Endothelial cell of umbilical vein (primary cell): Measurements from ENCODE around the gene MFAP4. TPM values are rescaled to one million over a fixed set of nuclear protein-coding genes. Genes with fewer than 3 reads are reported as not detected.

Experiments used
- BruUV-seq: library from RNA; stranded (reverse); fragments of 400-500 nt; replicated peaks from 2 replicates; lab custom pipeline; 2021; lab: Mats Ljungman, UMichigan
- CTCF ChIA-PET: fragments of 300-600, 350-600 bp; sonication (Branson Sonifier 250); formaldehyde crosslinking; loops from one replicate; lab custom pipeline; 2021; ENCODE audit warnings: antibody characterized with exemption, inconsistent platforms; lab: Charles Lee
- POLR2A ChIA-PET: fragments of 300-600, 350-600 bp; sonication (Branson Sonifier 250); formaldehyde crosslinking; loops from one replicate; lab custom pipeline; 2021; ENCODE audit warnings: antibody characterized with exemption, inconsistent platforms; lab: Charles Lee
- DNase-seq: peaks from one replicate; pipeline ENCODE4 v3.0.0-alpha.2; 2011; ENCODE audit warnings: low read depth, low spot score
- FAIRE-seq: peaks from 2 replicates; lab custom pipeline; 2011; peaks lifted over from hg19 to GRCh38; lab: Jason Lieb, UNC
- H2AFZ ChIP-seq: 2 replicates; pipeline ENCODE4 v1.6.0; 2012; ENCODE audit warnings: low read depth, low read length, control low read depth, inconsistent platforms
- H3K27ac ChIP-seq: 2 replicates; pipeline ENCODE4 v1.5.1; 2011; ENCODE audit warnings: low read depth, mild to moderate bottlenecking, control low read depth, low read length, moderate library complexity; ENCODE audit not compliant: insufficient read depth
- H3K27me3 ChIP-seq, 2 experiments: 2 replicates each; pipeline versions ENCODE4 v1.6.0 to v1.6.1; 2011; ENCODE audit warnings: low read length in 2 of 2, mixed read lengths in 1 of 2; ENCODE audit not compliant: control insufficient read depth in 2 of 2, insufficient read depth in 2 of 2
- H3K36me3 ChIP-seq, 2 experiments: 2 replicates in 1 of 2; 3 replicates in 1 of 2; pipeline ENCODE4 v1.5.1; 2011; ENCODE audit warnings: low read length in 2 of 2, mild to moderate bottlenecking in 1 of 2, moderate library complexity in 1 of 2; ENCODE audit not compliant: control insufficient read depth in 2 of 2, insufficient read depth in 2 of 2; ENCODE audit errors: extremely low read depth in 1 of 2
- H3K4me1 ChIP-seq: 3 replicates; pipeline ENCODE4 v1.5.1; 2011; ENCODE audit warnings: mild to moderate bottlenecking, low read length; ENCODE audit not compliant: control insufficient read depth, insufficient read depth; ENCODE audit errors: extremely low read depth
- H3K4me2 ChIP-seq: 2 replicates; pipeline ENCODE4 v1.6.1; 2011; ENCODE audit warnings: low read length, control low read depth, mixed read lengths; ENCODE audit not compliant: insufficient read depth
- H3K4me3 ChIP-seq, 3 experiments: fragments of 200-600 bp in 1 of 3; sonication (generic), shearing (Covaris generic) in 1 of 3; replicated peaks in 1 of 3; 2 replicates each; pipeline ENCODE4 v1.5.1; 2011 to 2016; ENCODE audit warnings: control low read depth in 3 of 3, low read length in 3 of 3, mild to moderate bottlenecking in 2 of 3, inconsistent platforms in 1 of 3, low read depth in 1 of 3, moderate library complexity in 1 of 3; ENCODE audit not compliant: insufficient read depth in 1 of 3
- H3K79me2 ChIP-seq: 2 replicates; pipeline ENCODE4 v1.6.0; 2012; ENCODE audit warnings: low read length, inconsistent platforms; ENCODE audit not compliant: control insufficient read depth, insufficient read depth
- H3K9ac ChIP-seq: replicated peaks from 2 replicates; pipeline ENCODE3; 2011; ENCODE audit warnings: low read length, control low read depth; ENCODE audit not compliant: insufficient read depth; ENCODE audit errors: extremely low read depth
- H3K9me1 ChIP-seq: replicated peaks from 3 replicates; pipeline ENCODE4 v1.6.0; 2011; ENCODE audit warnings: mild to moderate bottlenecking, low read length; ENCODE audit not compliant: control insufficient read depth, insufficient read depth; ENCODE audit errors: extremely low read depth
- H3K9me3 ChIP-seq: replicated peaks from 2 replicates; pipeline ENCODE4 v1.5.1; 2012; ENCODE audit warnings: low read length, inconsistent platforms; ENCODE audit not compliant: control insufficient read depth, insufficient read depth
- H4K20me1 ChIP-seq: replicated peaks from 2 replicates; pipeline ENCODE3; 2011; ENCODE audit warnings: mild to moderate bottlenecking, low read length; ENCODE audit not compliant: control insufficient read depth, insufficient read depth; ENCODE audit errors: extremely low read depth
- CTCF ChIP-seq, 2 donors: IDR thresholded peaks; 1 replicate in 1 of 2; 2 replicates in 1 of 2; pipeline ENCODE4 v1.5.1; 2011; ENCODE audit warnings: low read length in 2 of 2, mild to moderate bottlenecking in 2 of 2, moderate library complexity in 2 of 2, control low read depth in 1 of 2, inconsistent platforms in 1 of 2, low read depth in 1 of 2; ENCODE audit not compliant: insufficient read depth in 1 of 2; ENCODE audit errors: extremely low read depth in 1 of 2
- EZH2 ChIP-seq: IDR thresholded peaks from 2 replicates; pipeline ENCODE4 v1.6.1; 2012; ENCODE audit warnings: borderline replicate concordance, low read depth, mild to moderate bottlenecking, moderate library complexity, low read length, inconsistent platforms; ENCODE audit not compliant: severe bottlenecking
- FOS ChIP-seq: IDR thresholded peaks from 2 replicates; pipeline ENCODE4 v1.6.1; 2011; ENCODE audit warnings: mild to moderate bottlenecking, low read length, moderate library complexity, borderline replicate concordance; ENCODE audit not compliant: insufficient read depth
- GATA2 ChIP-seq: IDR thresholded peaks from 2 replicates; pipeline ENCODE4 v1.7.0; 2011; ENCODE audit warnings: low read depth, mild to moderate bottlenecking, moderate library complexity, mixed read lengths, low read length; ENCODE audit not compliant: insufficient read length, insufficient read depth
- JUN ChIP-seq: IDR thresholded peaks from 2 replicates; pipeline ENCODE4 v1.6.1; 2011; ENCODE audit warnings: borderline replicate concordance, low read depth; ENCODE audit not compliant: insufficient read length, insufficient read depth
- MAX ChIP-seq: IDR thresholded peaks from 2 replicates; pipeline ENCODE4 v1.6.1; 2011; ENCODE audit not compliant: insufficient read depth, insufficient read length
- MYC ChIP-seq: IDR thresholded peaks from one replicate; pipeline ENCODE4 v1.6.1; 2011; ENCODE audit warnings: mild to moderate bottlenecking, low read depth, low read length
- POLR2A ChIP-seq: IDR thresholded peaks from 2 replicates; pipeline ENCODE4 v1.6.1; 2012; ENCODE audit warnings: low read depth, mild to moderate bottlenecking, control low read depth, low read length
- POLR2AphosphoS5 ChIP-seq: IDR thresholded peaks from 2 replicates; pipeline ENCODE4 v1.6.1; 2012; ENCODE audit warnings: low read depth, mild to moderate bottlenecking, control low read depth, low read length, moderate library complexity; ENCODE audit not compliant: insufficient read depth
- dilution Hi-C: fragments of 300-500 bp; cut with MboI; formaldehyde crosslinking; loops from one replicate; pipeline ENCODE4 v1.15.0; 2019; ENCODE audit warnings: low sequenced_read_pairs; ENCODE audit not compliant: extremely low pct_ligation_motif_present
- intact Hi-C: fragments of 100-400 bp; cut with micrococcal nuclease; formaldehyde crosslinking; loops from one replicate; pipeline ENCODE4 v1.10.0; 2022
- polyA plus RNA-seq, 4 experiments: library from polyadenylated mRNA; depleted of rRNA in 3 of 4; stranded (reverse) in 3 of 4; unstranded in 1 of 4; fragments of >200 nt; gene quantifications; 2 replicates each; pipeline versions ENCODE4 v1.2.1 to v1.2.3, GENCODE V29; 2011 to 2012; ENCODE audit warnings: missing spikeins in 1 of 4
- total RNA-seq: library from RNA; stranded (reverse); gene quantifications from 2 replicates; pipeline ENCODE4 v1.2.3, GENCODE V29; 2021

Gene MFAP4
- total and polyA plus RNA-seq, 2 donors (not counting 3 experiments of a cell fraction or from before 2014, with no cell fraction given), result not detected

GRCh38 chr17:19357761-19358160 is 29.2 kb downstream of the MFAP4 start:
- peaks cover 8% of the 10 kb centered on the region for H3K4me1 ChIP-seq
- no peak for DNase-seq
- dilution Hi-C loops, result no loop called here
- no peak overlapping the region for H2AFZ ChIP-seq
- no peak overlapping the region for H3K4me3 ChIP-seq
- H3K4me2 ChIP-seq, result no peak overlapping the region
- TF ChIP-seq EZH2 (no peak), CTCF (IDR thresholded peaks at IDR 0.05; ENCODE audit: extremely low read depth in 1 of 2, insufficient read depth in 1 of 2, low read depth in 1 of 2, low read length in 2 of 2) (no peak), GATA2 (no peak), POLR2AphosphoS5 (no peak), MAX (no peak), FOS (no peak), POLR2A (no peak), MYC (no peak), JUN (no peak)
- H3K9me1 ChIP-seq, result no peaks in the 10 kb centered on the region
- H3K9me3 ChIP-seq, result no peaks in the 10 kb centered on the region
- no peak overlapping the region for H3K9ac ChIP-seq
- FAIRE-seq, result no peak
- no peaks in the 10 kb centered on the region for H4K20me1 ChIP-seq
- intact Hi-C loops, result no loop called here
- POLR2A ChIA-PET, result no interaction called here
- BruUV-seq, result no TSS peak
- CTCF ChIA-PET, result interaction anchor here (0.9 kb wide), 1 partner anchor 11 kb away, joined by 4 read pairs; no protein-coding TSS in a partner anchor
- H3K27ac ChIP-seq, result no peak overlapping the region
- no peaks in the 10 kb centered on the region for H3K79me2 ChIP-seq
- H3K27me3 ChIP-seq, result no peaks in the 10 kb centered on the region
- H3K36me3 ChIP-seq, result peaks cover 0 to 2% of the 10 kb centered on the region in 2 experiments
